ENCODE measurements around the gene IQSEC3. TPM values are rescaled to one million over a fixed set of nuclear protein-coding genes. Genes with fewer than 3 reads are reported as not detected.
A peak's percentile ranks its signal among the peaks of the same experiment; 100 is the strongest.

The IQSEC3 gene
- total RNA-seq, 1 donor from 2014 or later, result 1.1 TPM

- DNase-seq (ENCODE audit: low read depth, low spot score), result no peak
- Mint-ChIP-seq H3K4me1 (peaks cover 47% of the 10 kb centered on the region), H3K4me3 (no peak overlapping the region), H3K27me3 (ENCODE audit: low read depth) (peaks cover 3% of the 10 kb centered on the region), H3K36me3 (ENCODE audit: low read depth) (no peaks in the 10 kb centered on the region), H3K27ac (ENCODE audit: unreplicated experiment) (no peak overlapping the region), H3K9me3 (no peaks in the 10 kb centered on the region)
- TF ChIP-seq CTCF (conservative IDR thresholded peaks at IDR 0.05), result no peak
Measured at GRCh38 chr12:170371-171225, 104.0 kb downstream of the IQSEC3 start.

GRCh38 chr12:171276-171675 is 104.7 kb downstream of the IQSEC3 start:
- no peak for DNase-seq (ENCODE audit: low read depth, low spot score)
- H3K9me3 Mint-ChIP-seq, result no peaks in the 10 kb centered on the region
- H3K4me1 Mint-ChIP-seq, result peaks cover 44% of the 10 kb centered on the region
- no peak overlapping the region for H3K4me3 Mint-ChIP-seq
- TF ChIP-seq CTCF (conservative IDR thresholded peaks at IDR 0.05), result no peak
- no peaks in the 10 kb centered on the region for H3K36me3 Mint-ChIP-seq (ENCODE audit: low read depth)
- H3K27ac Mint-ChIP-seq (ENCODE audit: unreplicated experiment), result no peak overlapping the region
- H3K27me3 Mint-ChIP-seq (ENCODE audit: low read depth), result peaks cover 3% of the 10 kb centered on the region

- H3K4me1 Mint-ChIP-seq, result peaks cover 48% of the 10 kb centered on the region
- H3K4me3 Mint-ChIP-seq, result no peak overlapping the region
- H3K36me3 Mint-ChIP-seq (ENCODE audit: low read depth), result no peaks in the 10 kb centered on the region
- DNase-seq (ENCODE audit: low read depth, low spot score), result no peak
- TF ChIP-seq CTCF (conservative IDR thresholded peaks at IDR 0.05), result no peak
- H3K9me3 Mint-ChIP-seq, result no peaks in the 10 kb centered on the region
- H3K27ac Mint-ChIP-seq (ENCODE audit: unreplicated experiment), result no peak overlapping the region
- H3K27me3 Mint-ChIP-seq (ENCODE audit: low read depth), result peaks cover 3% of the 10 kb centered on the region
Measured at GRCh38 chr12:171743-172676, 105.4 kb downstream of the IQSEC3 start.

- Mint-ChIP-seq H3K9me3 (no peaks in the 10 kb centered on the region), H3K27ac (ENCODE audit: unreplicated experiment) (peak overlapping the region; percentile 43), H3K4me3 (no peak overlapping the region), H3K4me1 (peaks cover 44% of the 10 kb centered on the region), H3K27me3 (ENCODE audit: low read depth) (peaks cover 3% of the 10 kb centered on the region), H3K36me3 (ENCODE audit: low read depth) (no peaks in the 10 kb centered on the region)
- DNase-seq (ENCODE audit: low read depth, low spot score), result no peak
- TF ChIP-seq CTCF (conservative IDR thresholded peaks at IDR 0.05), result no peak
Measured at GRCh38 chr12:172732-173161, 106.2 kb downstream of the IQSEC3 start.

GRCh38 chr12:174124-174523 is 107.6 kb downstream of the IQSEC3 start:
- DNase-seq (ENCODE audit: low read depth, low spot score), result no peak
- no peak overlapping the region for H3K4me3 Mint-ChIP-seq
- H3K27me3 Mint-ChIP-seq (ENCODE audit: low read depth), result peaks cover 3% of the 10 kb centered on the region
- no peak for TF ChIP-seq CTCF (conservative IDR thresholded peaks at IDR 0.05)
- H3K9me3 Mint-ChIP-seq, result no peaks in the 10 kb centered on the region
- peak overlapping the region; percentile 50 for H3K27ac Mint-ChIP-seq (ENCODE audit: unreplicated experiment)
- peaks cover 33% of the 10 kb centered on the region for H3K4me1 Mint-ChIP-seq
- H3K36me3 Mint-ChIP-seq (ENCODE audit: low read depth), result no peaks in the 10 kb centered on the region
